ENCODE data around the gene CEND1. TPM values are rescaled to one million over a fixed set of nuclear protein-coding genes. Genes with fewer than 3 reads are reported as not detected.

The CEND1 gene
- total RNA-seq, 2 experiments from 2014 or later = 0.94 to 1.0 TPM

- H3K27me3 Mint-ChIP-seq = peaks cover 3% of the 10 kb centered on the region
- no peak for DNase-seq
- H3K9me3 Mint-ChIP-seq = no peaks in the 10 kb centered on the region
- H3K4me1 Mint-ChIP-seq = peaks cover 18% of the 10 kb centered on the region
- H3K36me3 Mint-ChIP-seq = peaks cover 9% of the 10 kb centered on the region
- no peak overlapping the region for H3K27ac Mint-ChIP-seq
- no peak overlapping the region for H3K4me3 Mint-ChIP-seq
Observed at GRCh38 chr11:821512-822371, 31.9 kb upstream of the CEND1 start.

DNA sequence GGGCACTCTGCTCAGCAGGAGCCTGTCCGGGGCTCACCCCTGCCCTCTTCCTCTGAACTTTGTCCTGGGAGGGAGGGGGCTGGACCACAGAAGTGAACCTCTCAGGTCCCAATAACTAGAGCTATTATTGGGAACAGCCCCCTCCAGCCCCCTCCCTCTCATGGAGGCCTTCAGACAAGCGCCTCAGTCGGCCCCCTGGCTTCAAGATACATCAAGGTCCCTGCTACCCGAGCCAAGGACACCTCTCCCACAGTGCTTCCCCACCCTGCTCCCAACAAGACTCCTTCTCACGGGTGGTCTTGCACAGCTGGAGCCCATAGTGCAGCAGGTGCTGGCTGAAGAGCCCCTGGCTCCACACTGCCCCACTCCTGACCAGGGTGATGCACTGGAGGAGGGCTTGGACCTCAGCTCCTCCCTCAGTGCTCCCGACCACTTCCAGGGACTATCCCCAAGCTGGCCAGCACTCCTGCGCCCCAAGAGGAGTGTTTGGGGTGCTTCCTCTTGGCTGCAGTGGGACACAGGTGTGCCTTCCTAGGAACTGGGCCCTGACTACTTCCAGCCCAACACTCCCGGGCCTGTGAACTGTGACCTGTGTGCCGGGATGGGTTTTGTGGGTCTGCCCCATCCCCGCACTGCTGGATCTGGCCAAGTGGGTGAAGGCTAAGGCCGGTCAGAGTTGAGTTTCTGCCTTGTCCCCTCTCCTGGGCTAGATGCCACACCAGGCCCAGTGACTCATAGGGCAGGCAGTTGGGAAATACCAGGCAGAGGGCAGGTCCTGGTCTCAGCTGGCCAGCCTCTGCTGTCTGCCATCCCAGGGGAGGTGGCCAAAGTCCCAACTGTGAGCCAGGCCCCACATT, 31.0 kb upstream of the CEND1 start:
- Mint-ChIP-seq H3K27ac (peak overlapping the region; percentile 25), H3K36me3 (peaks cover 9% of the 10 kb centered on the region), H3K27me3 (no peaks in the 10 kb centered on the region), H3K9me3 (no peaks in the 10 kb centered on the region), H3K4me3 (peak overlapping the region; percentile 77), H3K4me1 (peaks cover 17% of the 10 kb centered on the region)
- DNase-seq = no peak

DNA sequence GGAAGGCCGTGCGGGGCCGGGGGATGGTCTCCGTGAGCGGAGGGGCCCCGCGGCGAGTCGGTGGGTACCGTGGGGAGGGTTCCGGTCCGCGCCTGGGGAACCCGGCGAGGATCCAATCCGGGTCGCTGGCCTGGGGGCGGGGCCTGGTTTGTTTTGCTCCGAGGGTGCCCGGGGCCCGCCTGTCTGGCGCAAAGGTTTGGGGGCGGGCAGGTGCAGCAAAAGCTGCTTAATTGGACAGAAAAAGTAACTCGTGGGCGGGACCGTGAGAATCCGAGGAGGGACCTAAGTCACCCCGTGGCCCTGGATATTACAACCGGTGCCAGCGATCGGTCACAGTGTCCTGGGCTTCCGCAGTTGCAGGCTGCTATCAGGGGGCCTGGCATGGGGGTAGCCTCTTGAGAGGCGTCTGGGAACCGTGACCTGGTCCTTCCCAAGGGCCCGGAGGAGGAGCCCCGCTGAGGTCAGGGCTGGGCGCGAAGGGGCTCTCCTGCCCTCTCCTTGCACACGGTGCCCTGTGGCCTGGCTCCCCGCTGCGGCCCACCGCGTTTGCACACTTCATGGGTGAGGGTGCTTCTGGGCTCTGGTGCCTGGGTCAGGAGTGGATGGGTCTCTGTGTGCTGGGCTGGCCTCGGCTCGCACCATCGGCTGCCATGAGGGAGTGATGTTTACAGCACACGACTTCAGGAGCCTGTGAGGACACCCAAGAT, 30.2 kb upstream of the CEND1 start:
- Mint-ChIP-seq H3K36me3 (peaks cover 5% of the 10 kb centered on the region), H3K4me1 (peaks cover 17% of the 10 kb centered on the region), H3K4me3 (peak overlapping the region; percentile 77), H3K9me3 (no peaks in the 10 kb centered on the region), H3K27me3 (no peaks in the 10 kb centered on the region), H3K27ac (peak overlapping the region; percentile 48)
- peak; percentile 94 for DNase-seq

DNA sequence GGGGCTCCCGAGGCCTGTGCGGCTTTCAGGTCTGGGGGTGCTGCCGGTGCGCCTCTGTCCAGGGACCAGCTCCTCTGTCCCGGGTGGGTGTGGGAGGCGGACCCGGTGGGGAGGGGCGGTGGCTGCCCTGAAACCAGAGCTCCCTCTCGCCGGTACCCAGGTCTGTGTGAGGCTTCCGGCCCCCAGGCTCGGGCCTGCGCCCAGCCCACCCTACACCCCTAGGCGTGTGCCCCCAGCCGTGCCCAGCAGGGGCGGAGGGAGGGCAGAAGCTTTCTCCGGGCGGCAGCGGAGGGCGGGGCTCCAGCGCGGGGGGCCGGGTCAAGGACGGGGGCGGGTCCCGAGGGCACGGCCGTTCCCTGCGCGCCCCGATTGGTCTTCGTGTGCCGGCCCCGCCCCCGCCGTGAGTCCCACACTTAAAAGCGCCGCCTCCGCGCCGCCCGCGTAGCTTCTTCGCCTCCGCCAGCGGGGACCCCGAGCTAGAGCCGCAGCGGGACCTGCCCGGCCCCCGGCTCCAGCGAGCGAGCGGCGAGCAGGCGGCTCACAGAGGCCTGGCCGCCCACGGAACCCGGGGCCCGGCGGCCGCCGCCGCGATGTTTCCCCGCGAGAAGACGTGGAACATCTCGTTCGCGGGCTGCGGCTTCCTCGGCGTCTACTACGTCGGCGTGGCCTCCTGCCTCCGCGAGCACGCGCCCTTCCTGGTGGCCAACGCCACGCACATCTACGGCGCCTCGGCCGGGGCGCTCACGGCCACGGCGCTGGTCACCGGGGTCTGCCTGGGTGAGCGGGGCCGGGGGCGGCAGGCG, 29.4 kb upstream of the CEND1 start:
- H3K36me3 Mint-ChIP-seq = no peaks in the 10 kb centered on the region

DNA sequence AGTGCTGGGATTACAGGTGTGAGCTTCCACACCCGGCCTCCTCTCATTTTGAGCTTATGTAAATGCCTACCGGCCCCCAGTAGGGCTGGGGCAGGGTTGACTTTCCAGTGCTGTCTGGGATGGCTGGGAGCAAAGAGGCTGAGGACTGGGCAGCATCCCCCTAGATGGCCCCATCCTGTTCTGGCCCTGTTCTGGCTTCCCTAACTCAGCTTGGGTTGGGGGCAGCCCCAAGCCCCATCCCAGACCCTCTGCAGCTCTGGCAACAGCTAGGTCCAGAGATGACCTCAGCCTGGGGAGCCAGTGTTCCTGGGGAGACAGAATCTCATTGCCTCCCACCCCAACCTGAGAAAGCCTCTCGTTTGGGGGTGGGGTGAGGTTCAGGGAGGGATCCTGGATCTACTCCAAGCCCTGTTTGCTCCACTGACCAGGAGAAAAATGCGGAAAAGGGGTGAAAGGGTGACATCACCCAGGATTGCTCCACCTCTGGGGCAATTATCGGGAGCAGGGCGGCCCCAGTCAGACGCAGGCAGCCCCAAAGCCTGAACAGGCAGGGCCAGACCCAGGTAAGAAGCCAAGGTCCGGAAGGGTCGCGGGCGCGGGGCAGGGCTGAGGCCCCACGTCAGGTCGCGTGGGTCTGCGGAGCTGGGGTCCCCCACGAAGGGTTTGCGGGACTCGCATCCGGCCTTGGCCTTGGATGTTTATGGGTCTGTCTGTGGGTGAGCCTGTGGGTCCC, 28.7 kb upstream of the CEND1 start, which contains the start of gene PNPLA2:
Gene PNPLA2, plus strand, starts transcription at position 519 of the 733 bp plus-strand sequence. CDS start 805 bp downstream, outside the sequence.
- Mint-ChIP-seq H3K4me1 (peaks cover 20% of the 10 kb centered on the region), H3K4me3 (peak within 1 kb of the TSS; percentile 77), H3K27ac (peak within 1 kb of the TSS; percentile 60), H3K36me3 (peaks cover 4% of the 10 kb centered on the region), H3K27me3 (no peaks in the 10 kb centered on the region), H3K9me3 (no peaks in the 10 kb centered on the region)
- no peak for DNase-seq

More for the DNA sequence above, 29.4 kb upstream of the CEND1 start:
- Mint-ChIP-seq H3K9me3 (no peaks in the 10 kb centered on the region), H3K4me3 (peak overlapping the region; percentile 77), H3K27ac (peak overlapping the region; percentile 60), H3K27me3 (no peaks in the 10 kb centered on the region), H3K4me1 (peaks cover 17% of the 10 kb centered on the region)
- DNase-seq = peak; percentile 94

GRCh38 chr11:816433-816779, 26.5 kb upstream of the CEND1 start:
- no peak for DNase-seq
- Mint-ChIP-seq H3K9me3 (no peaks in the 10 kb centered on the region), H3K4me1 (peaks cover 30% of the 10 kb centered on the region), H3K27me3 (no peaks in the 10 kb centered on the region), H3K36me3 (peaks cover 20% of the 10 kb centered on the region), H3K4me3 (peak overlapping the region; percentile 22), H3K27ac (no peak overlapping the region)

DNA sequence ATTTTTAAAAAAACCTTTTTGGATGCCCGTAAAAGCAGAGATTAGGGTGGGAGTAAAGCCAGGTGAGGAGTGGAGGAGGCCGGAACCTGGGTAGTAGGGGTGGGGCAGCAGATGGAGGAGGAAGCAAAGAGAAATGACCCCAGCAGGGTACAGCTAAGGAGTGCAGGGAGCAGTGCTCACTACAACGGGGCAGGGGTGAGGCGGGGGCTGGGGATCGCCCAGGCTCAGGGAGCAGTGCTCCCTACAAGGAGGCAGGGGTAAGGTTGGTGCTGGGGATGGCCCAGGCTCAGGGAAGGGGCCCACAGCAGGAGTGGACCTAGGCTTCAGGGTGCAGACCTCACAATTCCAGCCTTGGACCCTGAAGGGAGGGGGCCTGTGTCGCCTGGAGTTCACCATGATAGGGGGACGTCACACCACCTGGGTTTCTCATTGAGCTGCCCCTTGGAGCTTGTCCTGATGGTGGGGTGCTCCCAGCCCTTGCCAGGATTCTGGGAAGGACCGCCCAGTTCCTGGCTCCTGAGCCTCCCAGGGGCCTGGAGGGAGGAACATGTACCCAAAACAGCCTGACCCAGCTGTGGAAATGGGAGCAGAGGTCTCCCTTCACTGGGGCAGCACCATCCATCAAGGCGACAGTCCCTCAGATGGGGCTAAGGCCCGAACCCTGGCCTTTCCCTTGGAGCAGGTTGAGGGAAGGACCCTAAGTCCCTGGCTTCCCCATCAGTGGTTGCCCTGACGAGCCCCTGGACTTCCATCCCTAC, 26.0 kb upstream of the CEND1 start:
- Mint-ChIP-seq H3K27me3 (peaks cover under 1% of the 10 kb centered on the region), H3K4me3 (peak overlapping the region; percentile 22), H3K4me1 (peaks cover 32% of the 10 kb centered on the region), H3K36me3 (peaks cover 26% of the 10 kb centered on the region), H3K27ac (no peak overlapping the region), H3K9me3 (no peaks in the 10 kb centered on the region)
- DNase-seq = no peak

GRCh38 chr11:813456-814096, 23.7 kb upstream of the CEND1 start:
- peak overlapping the region; percentile 71 for H3K27ac Mint-ChIP-seq
- DNase-seq = no peak
- H3K36me3 Mint-ChIP-seq = peaks cover 36% of the 10 kb centered on the region
- H3K9me3 Mint-ChIP-seq = no peaks in the 10 kb centered on the region
- H3K4me3 Mint-ChIP-seq = peak overlapping the region; percentile 1
- peaks cover 27% of the 10 kb centered on the region for H3K4me1 Mint-ChIP-seq
- peaks cover 7% of the 10 kb centered on the region for H3K27me3 Mint-ChIP-seq

- Mint-ChIP-seq H3K27ac (peak overlapping the region; percentile 94), H3K27me3 (peaks cover 7% of the 10 kb centered on the region), H3K4me3 (peak overlapping the region; percentile 88), H3K36me3 (peaks cover 36% of the 10 kb centered on the region), H3K9me3 (no peaks in the 10 kb centered on the region), H3K4me1 (peaks cover 27% of the 10 kb centered on the region)
- DNase-seq = no peak
Observed at GRCh38 chr11:813072-813455, 23.2 kb upstream of the CEND1 start.

DNA sequence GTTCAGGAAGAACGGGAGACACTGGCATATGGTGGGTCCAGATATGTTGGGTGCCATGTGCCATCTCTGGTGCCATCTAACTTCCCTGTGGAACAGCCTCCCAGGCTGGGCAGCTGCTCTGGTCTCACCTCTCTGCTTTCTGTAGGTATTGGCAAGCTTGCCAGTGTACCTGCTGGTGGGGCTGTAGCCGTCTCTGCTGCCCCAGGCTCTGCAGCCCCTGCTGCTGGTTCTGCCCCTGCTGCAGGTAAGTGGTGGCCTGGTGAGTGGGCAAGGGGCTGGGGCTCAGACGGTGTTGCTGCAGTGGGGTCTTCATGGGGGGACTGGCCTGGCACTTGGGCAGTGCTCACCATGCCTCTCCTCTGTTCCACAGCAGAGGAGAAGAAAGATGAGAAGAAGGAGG, 22.5 kb upstream of the CEND1 start:
- Mint-ChIP-seq H3K36me3 (peaks cover 39% of the 10 kb centered on the region), H3K9me3 (no peaks in the 10 kb centered on the region), H3K27ac (peak overlapping the region; percentile 94), H3K4me1 (peaks cover 32% of the 10 kb centered on the region), H3K27me3 (peaks cover 7% of the 10 kb centered on the region), H3K4me3 (peak overlapping the region; percentile 88)
- no peak for DNase-seq

DNA sequence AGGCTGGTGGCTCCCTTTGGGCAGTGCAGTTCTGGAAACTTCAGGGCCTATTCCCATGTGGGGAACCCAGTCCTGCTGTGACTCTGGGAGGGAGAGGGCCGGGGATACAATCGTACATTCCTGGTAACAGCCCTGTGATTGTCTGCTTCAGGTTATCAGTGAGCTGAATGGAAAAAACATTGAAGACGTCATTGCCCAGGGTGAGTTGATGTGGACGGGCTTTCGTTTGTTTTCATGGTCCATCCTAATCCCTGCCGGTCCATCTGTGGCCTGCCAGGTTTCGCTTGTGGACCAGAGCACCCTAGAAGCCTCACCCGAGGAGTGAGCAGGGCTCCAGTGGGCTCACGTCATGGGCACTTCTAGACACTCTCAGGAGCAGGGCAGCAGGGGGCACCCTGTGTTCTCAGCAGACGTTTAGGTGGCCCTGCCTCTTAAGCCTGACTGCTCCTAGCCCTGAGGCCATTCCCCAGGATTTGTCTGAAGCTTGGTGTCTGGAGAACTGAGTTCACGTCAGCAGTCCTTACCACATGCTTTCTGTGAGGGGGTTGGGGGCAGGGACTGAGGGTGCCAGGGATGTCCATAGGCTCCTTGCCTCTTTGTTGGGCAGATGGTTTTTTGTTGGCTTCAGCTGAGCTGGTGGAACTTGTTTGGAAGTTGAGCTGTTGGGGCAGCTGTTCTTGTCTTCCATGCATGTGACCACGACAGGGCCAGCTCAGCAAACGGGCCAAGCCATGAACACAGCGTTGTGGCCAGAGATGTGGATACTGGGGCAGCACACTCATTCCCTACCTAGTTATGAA, 21.8 kb upstream of the CEND1 start:
- no peak for DNase-seq
- Mint-ChIP-seq H3K4me3 (peak overlapping the region; percentile 88), H3K27ac (peak overlapping the region; percentile 94), H3K36me3 (peaks cover 39% of the 10 kb centered on the region), H3K4me1 (peaks cover 32% of the 10 kb centered on the region), H3K9me3 (no peaks in the 10 kb centered on the region), H3K27me3 (peaks cover 7% of the 10 kb centered on the region)

- Mint-ChIP-seq H3K4me1 (peaks cover 37% of the 10 kb centered on the region), H3K27ac (peak overlapping the region; percentile 94), H3K36me3 (peaks cover 41% of the 10 kb centered on the region), H3K27me3 (peaks cover 7% of the 10 kb centered on the region), H3K9me3 (no peaks in the 10 kb centered on the region), H3K4me3 (peak overlapping the region; percentile 88)
- no peak for DNase-seq
Observed at GRCh38 chr11:810040-810567, 20.2 kb upstream of the CEND1 start.

Data from activated naive CD8-positive, alpha-beta T cell treated with anti-CD3 and anti-CD28 coated beads for 36 hours (primary cell).